Sigmoid colon (tissue), 7 donors: Measurements from ENCODE around the gene CCNA2. TPM values are rescaled to one million over a fixed set of nuclear protein-coding genes. Genes with fewer than 3 reads are reported as not detected.

Experiments
- DNase-seq: peaks from one replicate; pipeline ENCODE4 v3.0.0-alpha.2; 2019
- H3K27ac ChIP-seq, 4 donors: fragments of 200-600 bp; sonication (generic); one replicate each; pipeline ENCODE4 v1.5.1; 2016 to 2019; ENCODE audit warnings: mild to moderate bottlenecking in 1 of 4
- H3K27me3 ChIP-seq, 3 donors: fragments of 200-600 bp; sonication (generic); one replicate each; pipeline ENCODE4 v1.5.1; 2019; ENCODE audit warnings: mild to moderate bottlenecking in 1 of 3
- H3K36me3 ChIP-seq, 4 donors: fragments of 200-600 bp; sonication (generic); one replicate each; pipeline ENCODE4 v1.5.1; 2016 to 2019
- H3K4me1 ChIP-seq, 4 donors: fragments of 200-600 bp; sonication (generic); one replicate each; pipeline ENCODE4 v1.5.1; 2017 to 2019
- H3K4me3 ChIP-seq, 4 donors: fragments of 200-600 bp; sonication (generic); one replicate each; pipeline ENCODE4 v1.5.1; 2017 to 2019; ENCODE audit warnings: mild to moderate bottlenecking in 2 of 4, moderate library complexity in 1 of 4
- H3K9me3 ChIP-seq, 4 donors: fragments of 200-600 bp in 3 of 4; sonication (generic) in 3 of 4; one replicate each; pipeline versions ENCODE4 v1.5.1 to v1.6.1; 2013 to 2019
- CTCF ChIP-seq, 4 experiments: fragments of 450-650 bp in 3 of 4; fragments of 200-600 bp in 1 of 4; IDR thresholded peaks; one replicate each; pipeline ENCODE4 v1.5.1; 2016 to 2019; ENCODE audit warnings: antibody characterized with exemption in 4 of 4, mild to moderate bottlenecking in 3 of 4, moderate library complexity in 2 of 4
- EP300 ChIP-seq, 4 donors: sonication (generic); formaldehyde crosslinking; IDR thresholded peaks; one replicate each; pipeline ENCODE4 v1.6.1; 2017; ENCODE audit warnings: antibody characterized with exemption in 4 of 4
- POLR2A ChIP-seq, 2 donors: fragments of 450-650 bp; IDR thresholded peaks; one replicate each; pipeline ENCODE4 v1.6.1; 2016; ENCODE audit warnings: antibody characterized with exemption in 2 of 2, mild to moderate bottlenecking in 2 of 2, moderate library complexity in 2 of 2
- POLR2AphosphoS5 ChIP-seq, 4 donors: sonication (generic); formaldehyde crosslinking; IDR thresholded peaks; one replicate each; pipeline ENCODE4 v1.6.1; 2017; ENCODE audit warnings: antibody characterized with exemption in 4 of 4
- WGBS, 2 donors: extraction: QIAGEN DNeasy Blood & Tissue Kit; methylation state at CpG; one replicate each; pipeline ENCODE4 v1.1.7; 2013; 5-methylcytosine and 5-hydroxymethylcytosine counted together
- intact Hi-C: fragments of 100-400 bp; cut with DNase I; formaldehyde crosslinking; loops from one replicate; pipeline ENCODE4 v1.15.1; 2023
- polyA plus RNA-seq, 3 donors: library from polyadenylated mRNA; stranded (reverse); fragments of 200-250 nt; gene quantifications; one replicate each; pipeline ENCODE4 v1.2.3, GENCODE V29; 2013
- total RNA-seq, 4 donors: library from RNA; depleted of rRNA; stranded (reverse); fragments of >200 nt; gene quantifications; one replicate each; pipeline ENCODE4 v1.1.0, GENCODE V29; 2016
- donor health status: healthy with polysubstance abuse.
- donor health status: Bipolar disorder and iron deficiency.
- donor health status: healthy.

Gene CCNA2
- total and polyA plus RNA-seq, 7 donors: 2.1 to 22.8 (median 2.3) TPM

GRCh38 chr4:121827853-121828252 is 4.2 kb upstream of the CCNA2 start:
- peaks cover 0 to 59% (median 7%) of the 10 kb centered on the region in 4 donors for H3K36me3 ChIP-seq
- peaks cover 0 to 18% (median 8%) of the 10 kb centered on the region in 4 donors for H3K4me1 ChIP-seq
- no peak overlapping the region for H3K4me3 ChIP-seq
- DNase-seq: no peak
- TF ChIP-seq EP300 (IDR thresholded peaks at IDR 0.05) (no peak), POLR2A (IDR thresholded peaks at IDR 0.05) (no peak), CTCF (IDR thresholded peaks at IDR 0.05) (no peak), POLR2AphosphoS5 (IDR thresholded peaks at IDR 0.05) (no peak)
- WGBS, 2 donors: 91 to 96% methylated on average over 1 of the region's 1 CpG
- intact Hi-C loops: no loop called here
- H3K9me3 ChIP-seq: no peaks in the 10 kb centered on the region
- no peak overlapping the region for H3K27ac ChIP-seq
- no peaks in the 10 kb centered on the region for H3K27me3 ChIP-seq

GRCh38 chr4:121824950-121825349 is 1.3 kb upstream of the CCNA2 start:
- DNase-seq: no peak
- Histone ChIP-seq H3K4me3 (no peak overlapping the region), H3K4me1 (peaks cover 0 to 20% (median 9%) of the 10 kb centered on the region in 4 donors), H3K36me3 (peaks cover 0 to 40% (median 3%) of the 10 kb centered on the region in 4 donors), H3K27ac (peak overlapping the region in 2 of 4 donors; percentile 82 to 85), H3K9me3 (no peaks in the 10 kb centered on the region), H3K27me3 (no peaks in the 10 kb centered on the region)
- WGBS, 2 donors: 5 to 36% methylated on average over 2 of the region's 2 CpGs
- TF ChIP-seq POLR2AphosphoS5 (IDR thresholded peaks at IDR 0.05): no peak
- intact Hi-C loops: loop anchor here (5.0 kb wide), 2 partner anchors 42 to 128 kb away; partner anchors contain the start of gene ANXA5

GRCh38 chr4:121824171-121824527 is 466 bp upstream of the CCNA2 start:
- intact Hi-C loops: loop anchor here (5.0 kb wide), 2 partner anchors 43 to 127 kb away; partner anchors contain the start of gene ANXA5
- Histone ChIP-seq H3K27me3 (no peaks in the 10 kb centered on the region), H3K4me3 (peak overlapping the region; percentile 44 to 62 (median 54)), H3K27ac (peak overlapping the region; percentile 77 to 85 (median 80)), H3K4me1 (peaks cover 0 to 20% (median 9%) of the 10 kb centered on the region in 4 donors), H3K9me3 (no peaks in the 10 kb centered on the region), H3K36me3 (peaks cover 0 to 32% (median 0%) of the 10 kb centered on the region in 4 donors)
- 3 to 5% methylated on average over 8 of the region's 8 CpGs for WGBS, 2 donors
- DNase-seq: no peak
- TF ChIP-seq EP300 (IDR thresholded peaks at IDR 0.05) (no peak), POLR2A (IDR thresholded peaks at IDR 0.05) (peak in 1 of 2 donors; percentile 46)

- intact Hi-C loops: loop anchor here (5.0 kb wide), 2 partner anchors 44 to 126 kb away; partner anchors contain the start of gene ANXA5
Measured at GRCh38 chr4:121822796-121823504, 733 bp downstream of the CCNA2 start.

GRCh38 chr4:121822047-121822446 is 1.6 kb downstream of the CCNA2 start:
- no peak for DNase-seq
- TF ChIP-seq CTCF (IDR thresholded peaks at IDR 0.05) (no peak), POLR2A (IDR thresholded peaks at IDR 0.05) (no peak), POLR2AphosphoS5 (IDR thresholded peaks at IDR 0.05) (no peak), EP300 (IDR thresholded peaks at IDR 0.05) (no peak)
- Histone ChIP-seq H3K27ac (no peak overlapping the region), H3K36me3 (peaks cover 0 to 34% (median 6%) of the 10 kb centered on the region in 4 donors), H3K9me3 (no peaks in the 10 kb centered on the region), H3K27me3 (no peaks in the 10 kb centered on the region), H3K4me1 (peaks cover 0 to 20% (median 9%) of the 10 kb centered on the region in 4 donors), H3K4me3 (no peak overlapping the region)
- intact Hi-C loops: loop anchor here (5.0 kb wide), 2 partner anchors 45 to 125 kb away; partner anchors contain the start of gene ANXA5
- 85 to 93% methylated on average over 1 of the region's 1 CpG for WGBS, 2 donors

More at GRCh38 chr4:121822796-121823504, 733 bp downstream of the CCNA2 start:
- peak; percentile 67 for DNase-seq
- Histone ChIP-seq H3K4me1 (peaks cover 0 to 20% (median 9%) of the 10 kb centered on the region in 4 donors), H3K4me3 (peak overlapping the region; percentile 44 to 62 (median 54)), H3K27me3 (no peaks in the 10 kb centered on the region), H3K9me3 (no peaks in the 10 kb centered on the region), H3K27ac (peak overlapping the region in 2 of 4 donors; percentile 77 to 82), H3K36me3 (peaks cover 0 to 34% (median 3%) of the 10 kb centered on the region in 4 donors)
- no peak for TF ChIP-seq POLR2A (IDR thresholded peaks at IDR 0.05)
- no peak for TF ChIP-seq CTCF (IDR thresholded peaks at IDR 0.05)
- TF ChIP-seq POLR2AphosphoS5 (IDR thresholded peaks at IDR 0.05): no peak
- TF ChIP-seq EP300 (IDR thresholded peaks at IDR 0.05): no peak
- WGBS, 2 donors: 1% methylated on average over 30 of the region's 30 CpGs
